HG03442 (cell line): ENCODE measurements around the gene RYR1.
"Not testable (repeated sequence)": the region's sequence is repeated elsewhere in the genome, so short reads cannot be mapped to it uniquely, and the experiment has no call there.

Source experiments
- ATAC-seq: cut with Tn5 transposase; IDR thresholded peaks from one replicate; pipeline ENCODE4 v1.9.1; 2021; ENCODE audit warnings: mild to moderate bottlenecking, moderate library complexity; ENCODE audit not compliant: unreplicated experiment

RYR1 gene

GRCh38 chr19:38455031-38455430 is 21.5 kb downstream of the RYR1 start:
- no peak for ATAC-seq

GRCh38 chr19:38457202-38457601 is 23.7 kb downstream of the RYR1 start:
- ATAC-seq, result no peak

GRCh38 chr19:38457690-38458405 is 24.4 kb downstream of the RYR1 start:
- ATAC-seq, result no peak

GRCh38 chr19:38458991-38459390 is 25.5 kb downstream of the RYR1 start:
- ATAC-seq, result no peak

GRCh38 chr19:38463365-38463764 is 29.9 kb downstream of the RYR1 start:
- no peak for ATAC-seq

GRCh38 chr19:38464421-38465082 is 31.1 kb downstream of the RYR1 start:
- ATAC-seq, result no peak

- no peak for ATAC-seq
These were observed 32.6 kb downstream of the RYR1 start for GRCh38 chr19:38466050-38466449.

GRCh38 chr19:38467541-38468525 is 34.3 kb downstream of the RYR1 start:
- ATAC-seq, result no peak

- no peak for ATAC-seq
These were observed 35.7 kb downstream of the RYR1 start for GRCh38 chr19:38469151-38469550.

GRCh38 chr19:38470788-38471480 is 37.4 kb downstream of the RYR1 start:
- ATAC-seq, result no peak

GRCh38 chr19:38472725-38473124 is 39.2 kb downstream of the RYR1 start:
- ATAC-seq, result not testable (repeated sequence)

- no peak for ATAC-seq
These were observed 39.7 kb downstream of the RYR1 start for GRCh38 chr19:38473201-38473600.

- ATAC-seq, result no peak
These were observed 41.7 kb downstream of the RYR1 start for GRCh38 chr19:38475176-38475575.

GRCh38 chr19:38478273-38478971 is 44.9 kb downstream of the RYR1 start:
- ATAC-seq, result no peak

GRCh38 chr19:38482496-38482895 is 49.0 kb downstream of the RYR1 start:
- ATAC-seq, result no peak

- no peak for ATAC-seq
These were observed 49.6 kb downstream of the RYR1 start for GRCh38 chr19:38483016-38483630.

- no peak for ATAC-seq
These were observed 51.3 kb downstream of the RYR1 start for GRCh38 chr19:38484747-38485146.

- no peak for ATAC-seq
These were observed 52.2 kb downstream of the RYR1 start for GRCh38 chr19:38485541-38486285.

GRCh38 chr19:38486731-38487336 is 53.3 kb downstream of the RYR1 start:
- no peak for ATAC-seq
